Measurements from ENCODE around the gene PXDN. TPM values are rescaled to one million over a fixed set of nuclear protein-coding genes. Genes with fewer than 3 reads are reported as not detected.

PXDN gene
- total and polyA plus RNA-seq, 5 donors from 2014 or later = 0.79 TPM; not detected in 4

DNA sequence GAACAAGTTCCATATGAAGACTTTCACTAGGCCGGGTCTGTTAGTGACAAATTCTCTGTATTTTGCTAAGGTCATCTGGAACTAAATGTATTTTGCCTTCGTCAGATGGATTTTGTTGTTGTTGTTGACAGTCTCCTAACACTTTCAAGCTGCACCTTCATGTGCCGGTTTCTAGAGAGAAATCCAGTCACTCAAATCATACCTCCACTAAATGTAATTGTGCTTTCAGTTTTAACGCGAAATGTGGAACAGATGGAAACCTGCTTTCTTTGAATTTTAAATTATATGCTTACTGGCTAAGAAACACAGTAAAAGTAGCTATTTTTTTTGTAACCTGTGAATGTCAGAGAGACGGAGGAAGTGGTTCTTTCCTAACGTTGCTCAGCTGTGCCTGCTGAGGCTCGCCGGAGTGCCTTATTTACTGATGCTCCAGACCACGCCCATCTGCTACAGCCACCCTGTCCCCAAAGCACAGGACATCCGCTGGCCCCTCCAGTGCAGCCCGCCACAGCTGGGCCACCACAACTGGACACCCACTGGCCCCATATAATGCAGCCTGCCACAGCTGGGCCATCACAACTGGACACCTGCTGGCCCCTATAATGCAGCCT is 134.7 kb downstream of the PXDN start:
- no peak overlapping the region for H3K27ac Mint-ChIP-seq
- Histone ChIP-seq H3K9me3 (ENCODE audit: control insufficient read depth in 2 of 2, low read length in 2 of 2) (no peaks in the 10 kb centered on the region), H3K4me1 (ENCODE audit: control insufficient read depth, insufficient read depth, low read length, poor library complexity, severe bottlenecking) (no peaks in the 10 kb centered on the region), H3K27ac (ENCODE audit: insufficient read depth, low read length, poor library complexity, severe bottlenecking) (no peak overlapping the region), H3K4me3 (ENCODE audit: low read depth, low read length) (no peak overlapping the region), H3K27me3 (ENCODE audit: control insufficient read depth, insufficient read depth, low read length) (no peaks in the 10 kb centered on the region), H3K36me3 (ENCODE audit: control insufficient read depth, insufficient read depth, low read length) (no peaks in the 10 kb centered on the region)
- DNase-seq = no peak
- no peaks in the 10 kb centered on the region for H3K4me1 Mint-ChIP-seq
- H3K27me3 Mint-ChIP-seq = no peaks in the 10 kb centered on the region
- no peaks in the 10 kb centered on the region for H3K36me3 Mint-ChIP-seq
- H3K9me3 Mint-ChIP-seq = no peaks in the 10 kb centered on the region
- H3K4me3 Mint-ChIP-seq = no peak overlapping the region
- no peak for ATAC-seq (ENCODE audit: low read depth in 2 of 2)

DNA sequence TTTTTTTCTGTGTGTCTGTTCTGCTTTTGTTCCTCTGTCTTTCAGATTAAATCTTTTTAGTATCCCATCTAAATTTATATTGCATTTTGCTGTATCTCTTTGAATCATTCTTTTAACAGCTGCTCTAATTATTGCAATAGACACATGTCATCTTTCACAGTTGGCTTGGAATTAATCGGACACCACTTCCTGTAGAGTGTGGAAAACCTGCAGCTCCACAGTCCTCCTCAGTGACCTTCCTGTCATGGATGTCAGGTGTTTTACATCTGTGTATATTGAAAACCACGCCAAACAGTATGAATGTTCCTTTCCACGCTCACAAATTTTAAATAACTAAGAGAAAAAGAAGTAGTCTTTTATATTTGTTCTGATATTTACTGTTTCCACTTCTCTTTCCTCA is 135.3 kb downstream of the PXDN start:
- H3K4me3 Mint-ChIP-seq = no peak overlapping the region
- Histone ChIP-seq H3K36me3 (ENCODE audit: control insufficient read depth, insufficient read depth, low read length) (no peaks in the 10 kb centered on the region), H3K27ac (ENCODE audit: insufficient read depth, low read length, poor library complexity, severe bottlenecking) (no peak overlapping the region), H3K27me3 (ENCODE audit: control insufficient read depth, insufficient read depth, low read length) (no peaks in the 10 kb centered on the region), H3K4me1 (ENCODE audit: control insufficient read depth, insufficient read depth, low read length, poor library complexity, severe bottlenecking) (no peaks in the 10 kb centered on the region), H3K9me3 (ENCODE audit: control insufficient read depth in 2 of 2, low read length in 2 of 2) (no peaks in the 10 kb centered on the region), H3K4me3 (ENCODE audit: low read depth, low read length) (no peak overlapping the region)
- no peaks in the 10 kb centered on the region for H3K9me3 Mint-ChIP-seq
- no peaks in the 10 kb centered on the region for H3K27me3 Mint-ChIP-seq
- H3K36me3 Mint-ChIP-seq = no peaks in the 10 kb centered on the region
- no peaks in the 10 kb centered on the region for H3K4me1 Mint-ChIP-seq
- ATAC-seq (ENCODE audit: low read depth in 2 of 2) = no peak
- no peak overlapping the region for H3K27ac Mint-ChIP-seq
- no peak for DNase-seq

DNA sequence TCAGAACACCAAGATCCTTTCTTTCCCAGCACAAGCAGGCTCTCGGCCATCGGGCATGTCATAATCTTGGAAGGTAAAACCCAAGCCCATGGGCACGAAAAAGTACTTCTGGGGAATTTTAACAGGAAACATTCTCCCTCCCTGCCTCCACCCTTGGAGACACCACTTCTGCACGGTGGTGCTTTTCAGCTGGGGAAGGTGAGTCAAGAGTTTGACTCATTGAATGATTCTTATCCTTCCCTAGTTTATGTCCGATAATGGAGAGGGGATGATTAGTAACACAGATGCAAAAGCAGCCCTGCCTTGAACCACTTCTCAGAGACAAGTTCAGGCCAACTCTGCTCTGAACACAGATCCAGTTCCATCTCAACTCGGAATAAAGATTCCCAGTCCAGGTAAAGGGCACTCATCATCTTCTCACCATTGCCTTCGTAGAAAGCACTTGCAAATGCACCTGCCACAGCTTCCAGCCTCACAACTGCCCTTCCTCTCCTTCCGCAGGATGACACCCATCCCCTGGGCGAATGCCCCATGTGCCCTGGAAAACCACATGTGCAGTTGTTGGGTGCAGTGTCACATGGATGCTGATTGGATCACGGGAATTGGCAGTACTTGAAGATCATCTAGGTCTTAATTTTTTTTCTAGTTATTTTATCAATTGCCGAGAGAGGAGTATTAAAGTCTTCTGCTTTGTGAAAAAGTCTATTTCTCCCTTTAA is 136.2 kb downstream of the PXDN start:
- Mint-ChIP-seq H3K27me3 (no peaks in the 10 kb centered on the region), H3K36me3 (no peaks in the 10 kb centered on the region), H3K4me1 (no peaks in the 10 kb centered on the region), H3K27ac (no peak overlapping the region), H3K4me3 (no peak overlapping the region), H3K9me3 (no peaks in the 10 kb centered on the region)
- Histone ChIP-seq H3K4me1 (ENCODE audit: control insufficient read depth, insufficient read depth, low read length, poor library complexity, severe bottlenecking) (no peaks in the 10 kb centered on the region), H3K27me3 (ENCODE audit: control insufficient read depth, insufficient read depth, low read length) (no peaks in the 10 kb centered on the region), H3K27ac (ENCODE audit: insufficient read depth, low read length, poor library complexity, severe bottlenecking) (no peak overlapping the region), H3K4me3 (ENCODE audit: low read depth, low read length) (no peak overlapping the region), H3K9me3 (ENCODE audit: control insufficient read depth in 2 of 2, low read length in 2 of 2) (no peaks in the 10 kb centered on the region), H3K36me3 (ENCODE audit: control insufficient read depth, insufficient read depth, low read length) (no peaks in the 10 kb centered on the region)
- DNase-seq (no peak), ATAC-seq (ENCODE audit: low read depth in 2 of 2) (no peak)

DNA sequence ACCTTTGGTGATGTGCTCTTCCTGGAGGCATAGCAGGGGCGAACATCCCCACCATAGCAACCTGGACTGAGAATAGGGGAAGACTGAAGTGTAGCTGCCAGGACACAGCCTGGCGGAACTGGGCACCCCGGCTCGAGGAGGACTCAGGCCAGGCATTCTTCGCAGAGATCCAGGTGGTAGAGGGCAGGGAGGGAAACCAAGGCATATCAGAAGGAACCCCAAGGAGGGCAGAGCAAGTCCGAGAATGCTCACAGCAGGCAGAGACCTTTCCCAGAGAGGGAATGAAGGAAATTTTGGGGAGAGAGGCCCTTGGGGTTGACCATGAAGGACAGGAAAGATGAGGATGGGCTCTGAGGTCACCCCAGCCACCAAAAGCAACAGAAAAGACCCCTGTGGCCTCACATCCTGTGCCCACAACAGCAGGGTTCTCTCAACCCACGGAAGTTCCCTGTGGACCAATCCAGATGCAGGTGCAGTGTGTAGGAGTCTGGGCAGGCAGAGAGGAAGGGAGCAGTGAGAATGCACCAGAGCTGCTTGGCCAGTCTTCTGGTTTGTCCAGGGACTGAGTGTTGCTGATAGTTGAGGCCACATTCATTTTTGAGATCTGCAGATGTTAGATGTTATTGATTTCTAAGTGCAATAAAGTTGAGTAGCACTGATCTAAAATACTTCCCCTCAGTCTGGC is 136.9 kb downstream of the PXDN start:
- H3K27ac Mint-ChIP-seq = peak overlapping the region in 1 of 3 donors; percentile 4
- no peak overlapping the region for H3K27ac ChIP-seq (ENCODE audit: insufficient read depth, low read length, poor library complexity, severe bottlenecking)
- no peaks in the 10 kb centered on the region for H3K9me3 Mint-ChIP-seq
- no peaks in the 10 kb centered on the region for H3K27me3 Mint-ChIP-seq
- no peaks in the 10 kb centered on the region for H3K4me1 ChIP-seq (ENCODE audit: control insufficient read depth, insufficient read depth, low read length, poor library complexity, severe bottlenecking)
- no peak for ATAC-seq (ENCODE audit: low read depth in 2 of 2)
- no peaks in the 10 kb centered on the region for H3K36me3 ChIP-seq (ENCODE audit: control insufficient read depth, insufficient read depth, low read length)
- no peaks in the 10 kb centered on the region for H3K4me1 Mint-ChIP-seq
- no peak overlapping the region for H3K4me3 ChIP-seq (ENCODE audit: low read depth, low read length)
- H3K9me3 ChIP-seq (ENCODE audit: control insufficient read depth in 2 of 2, low read length in 2 of 2) = no peaks in the 10 kb centered on the region
- no peaks in the 10 kb centered on the region for H3K27me3 ChIP-seq (ENCODE audit: control insufficient read depth, insufficient read depth, low read length)
- no peak overlapping the region for H3K4me3 Mint-ChIP-seq
- H3K36me3 Mint-ChIP-seq = no peaks in the 10 kb centered on the region
- no peak for DNase-seq

DNA sequence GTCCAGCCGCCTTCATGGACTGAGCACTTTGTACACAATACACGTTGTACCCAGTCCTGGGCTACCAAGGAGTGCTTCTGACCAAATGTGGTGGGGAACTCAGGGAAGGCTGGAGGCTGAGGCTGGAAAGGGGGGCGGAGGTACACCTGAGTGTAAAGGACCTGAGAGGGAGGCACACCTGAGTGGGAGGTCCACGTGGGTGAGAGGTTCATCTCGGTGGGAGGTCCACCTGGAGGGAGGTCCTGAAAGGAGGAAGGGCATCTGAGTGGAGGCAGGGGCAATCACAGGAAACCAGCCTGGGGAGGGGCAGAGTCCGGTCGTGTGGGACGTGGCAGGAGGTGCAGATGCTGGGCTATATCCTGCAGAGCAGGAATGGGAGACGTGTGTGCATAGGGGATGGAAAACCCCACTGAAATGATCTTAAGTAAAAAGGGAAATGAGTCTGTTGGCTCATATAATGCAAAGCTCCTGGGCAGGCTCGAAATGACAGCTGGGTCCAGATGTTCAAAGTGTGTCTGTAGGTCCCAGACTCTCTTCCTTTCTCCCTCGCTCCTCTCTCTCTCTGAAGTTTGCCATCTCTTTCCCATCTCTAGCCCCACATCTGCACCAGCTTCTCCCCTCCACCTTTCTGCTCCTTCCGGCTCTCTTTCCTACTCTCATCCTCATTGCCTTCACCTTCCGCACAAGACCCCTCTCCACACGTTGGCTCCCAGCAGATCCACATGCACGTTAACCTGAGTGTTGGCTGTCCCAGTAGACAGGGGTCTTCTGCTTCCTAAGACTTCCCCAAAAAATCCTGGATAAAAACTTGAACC is 137.7 kb downstream of the PXDN start:
- no peak for DNase-seq
- Histone ChIP-seq H3K36me3 (ENCODE audit: control insufficient read depth, insufficient read depth, low read length) (no peaks in the 10 kb centered on the region), H3K4me1 (ENCODE audit: control insufficient read depth, insufficient read depth, low read length, poor library complexity, severe bottlenecking) (no peaks in the 10 kb centered on the region), H3K4me3 (ENCODE audit: low read depth, low read length) (no peak overlapping the region), H3K27me3 (ENCODE audit: control insufficient read depth, insufficient read depth, low read length) (no peaks in the 10 kb centered on the region), H3K27ac (ENCODE audit: insufficient read depth, low read length, poor library complexity, severe bottlenecking) (no peak overlapping the region), H3K9me3 (ENCODE audit: control insufficient read depth in 2 of 2, low read length in 2 of 2) (no peaks in the 10 kb centered on the region)
- peak overlapping the region in 1 of 3 donors; percentile 4 for H3K27ac Mint-ChIP-seq
- no peaks in the 10 kb centered on the region for H3K27me3 Mint-ChIP-seq
- no peak for ATAC-seq (ENCODE audit: low read depth in 2 of 2)
- no peaks in the 10 kb centered on the region for H3K4me1 Mint-ChIP-seq
- H3K9me3 Mint-ChIP-seq = no peaks in the 10 kb centered on the region
- H3K36me3 Mint-ChIP-seq = no peaks in the 10 kb centered on the region
- no peak overlapping the region for H3K4me3 Mint-ChIP-seq

DNA sequence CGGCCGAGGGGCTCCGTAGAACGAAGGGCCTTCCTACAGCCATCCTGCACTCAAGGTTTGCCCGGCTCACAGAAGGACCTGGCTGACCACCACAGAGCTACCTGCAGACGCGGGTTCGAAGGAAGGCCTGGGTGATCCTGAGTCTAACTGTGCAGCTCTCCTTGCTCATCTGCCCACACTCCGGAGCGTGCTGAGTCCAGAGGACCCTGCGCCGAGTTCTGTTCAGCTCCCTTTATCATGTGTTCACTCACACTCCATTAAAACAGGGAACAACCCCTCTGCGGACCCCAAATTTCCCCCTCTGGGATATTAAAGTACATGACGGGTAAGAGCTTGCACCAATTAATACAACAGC is 138.3 kb downstream of the PXDN start:
- H3K4me3 ChIP-seq (ENCODE audit: low read depth, low read length) = no peak overlapping the region
- H3K27ac ChIP-seq (ENCODE audit: insufficient read depth, low read length, poor library complexity, severe bottlenecking) = no peak overlapping the region
- Mint-ChIP-seq H3K4me3 (no peak overlapping the region), H3K27ac (no peak overlapping the region), H3K9me3 (no peaks in the 10 kb centered on the region), H3K27me3 (no peaks in the 10 kb centered on the region), H3K36me3 (no peaks in the 10 kb centered on the region), H3K4me1 (no peaks in the 10 kb centered on the region)
- no peaks in the 10 kb centered on the region for H3K27me3 ChIP-seq (ENCODE audit: control insufficient read depth, insufficient read depth, low read length)
- no peaks in the 10 kb centered on the region for H3K4me1 ChIP-seq (ENCODE audit: control insufficient read depth, insufficient read depth, low read length, poor library complexity, severe bottlenecking)
- H3K36me3 ChIP-seq (ENCODE audit: control insufficient read depth, insufficient read depth, low read length) = no peaks in the 10 kb centered on the region
- H3K9me3 ChIP-seq (ENCODE audit: control insufficient read depth in 2 of 2, low read length in 2 of 2) = no peaks in the 10 kb centered on the region
- DNase-seq = no peak
- no peak for ATAC-seq (ENCODE audit: low read depth in 2 of 2)

DNA sequence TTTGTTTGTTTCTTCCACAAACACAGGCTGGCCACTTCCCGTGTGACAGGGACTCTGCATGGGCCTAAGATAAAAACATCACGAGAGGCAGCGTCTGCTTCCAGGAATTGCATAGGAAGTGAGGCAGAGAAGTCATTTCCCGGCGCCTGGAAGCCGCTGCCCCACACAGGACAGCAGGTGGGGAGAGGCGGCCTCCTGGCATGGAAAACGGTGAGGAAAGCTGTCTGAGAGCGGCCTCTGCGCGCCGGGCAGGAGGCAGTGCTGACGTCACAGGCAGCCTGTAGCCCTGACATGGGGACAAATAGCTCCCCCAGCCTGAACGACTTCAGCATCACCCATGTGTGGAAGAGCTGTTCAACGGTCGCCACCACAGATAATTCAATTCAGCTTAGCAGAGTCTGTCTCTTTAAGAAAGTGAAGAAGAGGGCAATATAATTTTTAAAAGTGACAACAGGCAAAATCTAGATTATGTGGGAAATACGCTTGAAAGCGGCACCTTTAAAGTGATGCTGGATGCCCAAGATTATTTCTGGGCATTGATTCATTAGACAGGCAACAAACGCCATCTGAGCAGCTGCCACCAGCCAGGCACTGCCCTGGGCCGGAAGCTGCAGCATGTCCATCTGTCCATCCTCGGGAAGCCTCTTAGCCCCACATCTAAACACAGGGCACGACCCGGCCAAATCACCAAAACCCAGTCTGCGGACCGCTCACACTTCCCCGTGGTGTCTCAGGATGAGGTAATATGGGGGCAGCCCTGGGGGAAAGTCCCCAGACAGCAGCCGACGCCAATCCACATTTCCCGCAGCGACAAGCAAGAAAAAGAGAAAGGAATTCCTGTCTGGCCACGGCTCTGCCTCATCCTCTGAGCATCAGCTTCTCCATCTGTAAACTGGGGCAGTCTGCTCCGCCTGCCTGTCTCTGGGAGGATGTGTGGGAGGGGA is 138.9 kb downstream of the PXDN start:
- DNase-seq (peak in 1 of 3 donors; percentile 1), ATAC-seq (ENCODE audit: low read depth in 2 of 2) (no peak)
- no peak overlapping the region for H3K27ac Mint-ChIP-seq
- Histone ChIP-seq H3K9me3 (ENCODE audit: control insufficient read depth in 2 of 2, low read length in 2 of 2) (no peaks in the 10 kb centered on the region), H3K4me3 (ENCODE audit: low read depth, low read length) (no peak overlapping the region), H3K27me3 (ENCODE audit: control insufficient read depth, insufficient read depth, low read length) (no peaks in the 10 kb centered on the region), H3K36me3 (ENCODE audit: control insufficient read depth, insufficient read depth, low read length) (no peaks in the 10 kb centered on the region), H3K27ac (ENCODE audit: insufficient read depth, low read length, poor library complexity, severe bottlenecking) (no peak overlapping the region), H3K4me1 (ENCODE audit: control insufficient read depth, insufficient read depth, low read length, poor library complexity, severe bottlenecking) (no peaks in the 10 kb centered on the region)
- no peaks in the 10 kb centered on the region for H3K4me1 Mint-ChIP-seq
- H3K36me3 Mint-ChIP-seq = no peaks in the 10 kb centered on the region
- no peak overlapping the region for H3K4me3 Mint-ChIP-seq
- no peaks in the 10 kb centered on the region for H3K9me3 Mint-ChIP-seq
- H3K27me3 Mint-ChIP-seq = no peaks in the 10 kb centered on the region
